ENCODE results near the gene ZRSR2.

DNA sequence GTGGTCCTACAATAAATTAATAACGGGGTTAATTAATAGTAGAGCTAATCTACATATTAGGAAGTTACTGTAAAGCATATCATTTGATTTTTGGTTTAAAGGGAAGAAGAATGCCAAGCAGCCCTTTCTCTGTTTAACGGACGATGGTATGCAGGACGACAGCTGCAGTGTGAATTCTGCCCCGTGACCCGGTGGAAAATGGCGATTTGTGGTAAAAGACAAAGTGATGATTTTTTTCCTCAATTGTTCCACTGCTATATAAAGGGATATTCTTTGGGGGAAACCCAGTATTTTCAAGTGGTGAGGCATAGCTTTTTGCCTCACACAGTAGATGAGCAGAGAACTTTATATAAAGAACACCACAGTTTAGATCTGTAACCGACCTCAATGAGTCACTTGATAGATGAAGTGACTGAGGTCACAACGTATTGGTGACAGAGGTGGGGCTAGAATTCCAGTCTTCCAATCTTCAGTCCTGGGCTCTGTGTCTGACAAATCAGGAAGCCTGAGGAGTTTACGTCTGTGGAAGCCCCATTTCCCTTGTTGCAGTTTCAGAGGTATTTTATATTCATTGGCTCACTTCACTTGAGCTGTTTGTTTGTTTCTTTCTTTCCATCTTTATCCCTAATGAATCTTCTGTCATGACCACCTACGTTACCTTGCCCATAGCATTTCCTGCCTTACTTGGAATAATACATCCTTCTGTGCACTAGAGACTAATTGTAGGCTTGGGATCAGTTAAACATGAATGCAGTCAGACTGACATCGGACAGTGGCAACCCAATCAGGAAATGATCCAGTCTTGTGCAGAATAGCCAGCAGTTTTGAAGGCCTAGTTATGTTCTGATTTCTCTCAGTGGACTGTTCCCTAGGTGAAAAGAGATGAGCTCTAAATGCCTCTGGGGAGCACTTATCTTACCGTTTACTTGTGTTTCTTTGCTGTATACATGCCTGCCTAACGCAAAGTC lies 30.1 kb downstream of the ZRSR2 start:
- no peak for TF ChIP-seq FOXM1 (IDR thresholded peaks at IDR 0.05; ENCODE audit: borderline replicate concordance)
- TF ChIP-seq SUZ12 (IDR thresholded peaks at IDR 0.05), result no peak
- TF ChIP-seq SP1 (IDR thresholded peaks at IDR 0.05), result no peak
- no peak for TF ChIP-seq BHLHE40 (IDR thresholded peaks at IDR 0.05; ENCODE audit: borderline replicate concordance)
- TF ChIP-seq HDGF (IDR thresholded peaks at IDR 0.05; ENCODE audit: borderline replicate concordance), result no peak
- no peak for TF ChIP-seq ARNT (IDR thresholded peaks at IDR 0.05)
- no peak for TF ChIP-seq ZNF384 (IDR thresholded peaks at IDR 0.05)
